ENCODE data around the gene AP1G1. TPM values are rescaled to one million over a fixed set of nuclear protein-coding genes. Genes with fewer than 3 reads are reported as not detected.
"Not testable (repeated sequence)": the region's sequence is repeated elsewhere in the genome, so short reads cannot be mapped to it uniquely, and the experiment has no call there.

The AP1G1 gene
- total RNA-seq, 1 donor from 2014 or later: 109 TPM

- Mint-ChIP-seq H3K27ac (no peak overlapping the region), H3K27me3 (ENCODE audit: low read depth) (no peaks in the 10 kb centered on the region), H3K36me3 (peaks cover 2% of the 10 kb centered on the region), H3K4me1 (no peaks in the 10 kb centered on the region), H3K9me3 (peaks cover 6% of the 10 kb centered on the region), H3K4me3 (no peak overlapping the region)
- no peak for DNase-seq (ENCODE audit: low spot score in 2 of 2, unreplicated experiment in 2 of 2)
- no peak for TF ChIP-seq CTCF (IDR thresholded peaks at IDR 0.05; ENCODE audit: unreplicated experiment)
Observed at GRCh38 chr16:71830359-71830758, 21.7 kb upstream of the AP1G1 start.

GRCh38 chr16:71826533-71827017 lies 17.9 kb upstream of the AP1G1 start:
- Mint-ChIP-seq H3K4me3 (no peak overlapping the region), H3K4me1 (no peaks in the 10 kb centered on the region), H3K27ac (no peak overlapping the region), H3K9me3 (peaks cover 6% of the 10 kb centered on the region), H3K36me3 (peaks cover 2% of the 10 kb centered on the region), H3K27me3 (ENCODE audit: low read depth) (no peaks in the 10 kb centered on the region)
- no peak for TF ChIP-seq CTCF (IDR thresholded peaks at IDR 0.05; ENCODE audit: unreplicated experiment)
- DNase-seq (ENCODE audit: low spot score in 2 of 2, unreplicated experiment in 2 of 2): no peak

DNA sequence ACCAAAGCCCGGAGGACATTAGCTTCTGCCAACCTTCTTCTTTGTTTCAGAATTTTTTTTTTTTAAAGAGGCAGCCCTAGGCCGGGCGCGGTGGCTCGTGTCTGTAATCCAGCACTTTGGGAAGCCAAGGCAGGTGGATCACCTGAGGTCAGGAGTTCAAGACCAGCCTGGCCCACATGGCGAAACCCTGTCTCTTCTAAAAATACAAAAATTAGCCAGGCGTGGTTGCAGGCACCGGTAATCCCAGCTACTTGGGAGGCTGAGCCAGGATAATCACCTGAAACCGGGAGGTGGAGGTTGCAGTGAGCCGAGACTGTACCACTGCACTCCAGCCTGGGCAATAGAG lies 8.5 kb upstream of the AP1G1 start:
- not testable (repeated sequence) for H3K27me3 Mint-ChIP-seq (ENCODE audit: low read depth); H3K4me1 Mint-ChIP-seq; DNase-seq (ENCODE audit: low spot score in 2 of 2, unreplicated experiment in 2 of 2); H3K36me3 Mint-ChIP-seq; H3K9me3 Mint-ChIP-seq; H3K4me3 Mint-ChIP-seq
- peak overlapping the region; percentile 91 for H3K27ac Mint-ChIP-seq

DNA sequence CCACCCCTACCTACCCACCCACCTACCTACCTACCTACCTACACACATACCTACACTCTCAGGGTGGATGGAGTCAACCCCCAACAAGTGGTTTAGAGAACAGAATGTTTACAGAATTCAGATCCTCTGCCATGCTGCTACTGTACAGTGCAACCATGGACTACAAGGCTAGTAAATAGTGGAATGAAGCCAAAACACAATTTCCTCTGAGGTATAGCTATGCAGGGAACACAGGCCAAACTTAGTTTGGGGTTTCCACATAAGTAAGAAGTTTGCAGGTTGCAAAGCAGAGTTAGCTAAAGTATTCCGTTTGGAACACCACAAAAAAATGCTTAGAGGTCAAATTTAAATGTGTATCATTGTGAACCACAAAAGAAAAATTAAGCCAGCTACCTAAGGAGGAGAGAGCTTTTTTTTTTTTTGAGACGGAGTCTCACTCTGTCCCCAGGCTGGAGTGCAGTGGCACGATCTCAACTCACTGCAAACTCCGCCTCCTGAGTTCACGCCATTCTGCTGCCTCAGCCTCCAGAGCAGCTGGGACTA lies 2.7 kb upstream of the AP1G1 start:
- TF ChIP-seq CTCF (IDR thresholded peaks at IDR 0.05; ENCODE audit: unreplicated experiment): no peak
- Mint-ChIP-seq H3K4me3 (no peak overlapping the region), H3K9me3 (no peaks in the 10 kb centered on the region), H3K4me1 (peaks cover 22% of the 10 kb centered on the region), H3K27me3 (ENCODE audit: low read depth) (no peaks in the 10 kb centered on the region), H3K36me3 (no peaks in the 10 kb centered on the region), H3K27ac (no peak overlapping the region)
- no peak for DNase-seq (ENCODE audit: low spot score in 2 of 2, unreplicated experiment in 2 of 2)

GRCh38 chr16:71810155-71810530 lies 1.5 kb upstream of the AP1G1 start:
- not testable (repeated sequence) for DNase-seq (ENCODE audit: low spot score in 2 of 2, unreplicated experiment in 2 of 2); H3K27me3 Mint-ChIP-seq (ENCODE audit: low read depth); H3K36me3 Mint-ChIP-seq; H3K9me3 Mint-ChIP-seq
- H3K4me1 Mint-ChIP-seq: peaks cover 19% of the 10 kb centered on the region
- H3K27ac Mint-ChIP-seq: peak overlapping the region; percentile 100
- peak overlapping the region; percentile 96 for H3K4me3 Mint-ChIP-seq

DNA sequence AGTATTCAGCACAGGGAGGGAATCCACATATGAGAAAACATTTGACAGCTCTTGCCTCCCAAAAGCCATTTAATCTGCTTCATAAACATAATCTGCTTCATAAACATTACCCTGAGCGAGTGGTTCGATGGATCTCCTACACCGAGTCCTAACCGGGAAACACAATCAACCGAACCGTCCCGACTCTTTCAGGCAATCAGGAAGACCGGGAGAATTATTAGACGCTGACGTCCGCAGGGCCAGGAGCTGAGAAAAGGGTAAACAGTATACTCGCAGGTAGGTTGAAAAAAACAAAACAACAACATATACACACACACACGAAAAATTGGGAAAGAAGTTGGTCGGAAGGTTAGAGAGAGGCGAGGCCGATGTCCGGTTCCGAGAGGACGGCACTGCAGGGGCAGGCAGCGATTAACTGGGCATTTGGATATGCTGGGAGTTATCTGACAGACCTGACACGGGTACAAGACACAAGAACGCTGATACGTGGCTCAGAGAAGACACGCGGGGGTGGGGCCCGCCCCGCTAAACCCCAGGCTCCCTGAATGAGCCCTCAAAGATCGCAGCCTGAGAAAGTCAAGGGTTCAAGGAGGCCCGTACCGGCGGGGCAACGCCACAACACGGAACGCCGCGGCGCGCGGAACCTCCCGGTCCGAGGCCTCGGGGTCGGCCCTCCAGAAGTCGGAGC lies 585 bp downstream of the AP1G1 start:
- peak in 1 of 2 experiments; percentile 21 for DNase-seq (ENCODE audit: low spot score in 2 of 2, unreplicated experiment in 2 of 2)
- no peaks in the 10 kb centered on the region for H3K27me3 Mint-ChIP-seq (ENCODE audit: low read depth)

More for the DNA sequence above, 585 bp downstream of the AP1G1 start:
- Mint-ChIP-seq H3K4me3 (peak overlapping the region; percentile 96), H3K36me3 (peaks cover 4% of the 10 kb centered on the region), H3K9me3 (no peaks in the 10 kb centered on the region), H3K4me1 (peaks cover 19% of the 10 kb centered on the region), H3K27ac (peak overlapping the region; percentile 100)
- TF ChIP-seq CTCF (IDR thresholded peaks at IDR 0.05; ENCODE audit: unreplicated experiment): no peak

Data from mesothelial cell of epicardium (in vitro differentiated cells).